IMR-90 (cell line): ENCODE measurements around the gene RELL1.

Experiments used
- BHLHE40 ChIP-seq: fragments of 150-350 bp; IDR thresholded peaks from 2 replicates; pipeline ENCODE4 v1.6.1; 2016; ENCODE audit warnings: mild to moderate bottlenecking, low read depth, low read length
- CEBPB ChIP-seq: IDR thresholded peaks from 2 replicates; pipeline ENCODE4 v1.6.1; 2012; ENCODE audit warnings: low read depth, low read length, improper control_type of control experiment
- CHD1 ChIP-seq: IDR thresholded peaks from 2 replicates; pipeline ENCODE4 v1.6.1; 2012; ENCODE audit warnings: low read depth, low read length, improper control_type of control experiment
- CTCF ChIP-seq: conservative IDR thresholded peaks from 2 replicates; pipeline ENCODE4 v1.5.1; 2012; ENCODE audit warnings: mild to moderate bottlenecking, low read depth, low read length, improper control_type of control experiment
- MAFK ChIP-seq: IDR thresholded peaks from 2 replicates; pipeline ENCODE4 v1.6.1; 2012; ENCODE audit warnings: low read depth, low read length, improper control_type of control experiment
- MAZ ChIP-seq: IDR thresholded peaks from 2 replicates; pipeline ENCODE4 v1.6.1; 2012; ENCODE audit warnings: low read depth, mild to moderate bottlenecking, low read length, improper control_type of control experiment, moderate library complexity, borderline replicate concordance
- MXI1 ChIP-seq: IDR thresholded peaks from 2 replicates; pipeline ENCODE4 v1.6.1; 2012; ENCODE audit warnings: low read depth, mild to moderate bottlenecking, low read length, moderate library complexity, borderline replicate concordance
- NFE2L2 ChIP-seq: fragments of 150-350 bp; IDR thresholded peaks from 2 replicates; pipeline ENCODE4 v1.6.1; 2016; ENCODE audit warnings: low read depth, mild to moderate bottlenecking, low read length
- POLR2A ChIP-seq: IDR thresholded peaks from 2 replicates; pipeline ENCODE4 v1.6.1; 2012; ENCODE audit warnings: mild to moderate bottlenecking, low read depth, low read length
- RAD21 ChIP-seq: IDR thresholded peaks from 2 replicates; pipeline ENCODE4 v1.6.1; 2012; ENCODE audit warnings: low read length, improper control_type of control experiment
- RCOR1 ChIP-seq: IDR thresholded peaks from 2 replicates; pipeline ENCODE4 v1.6.1; 2012; ENCODE audit warnings: mild to moderate bottlenecking, low read length, improper control_type of control experiment; ENCODE audit not compliant: insufficient replicate concordance
- RFX5 ChIP-seq: IDR thresholded peaks from 2 replicates; pipeline ENCODE4 v1.8.0; 2012; ENCODE audit warnings: low read depth, mild to moderate bottlenecking, low read length, moderate library complexity
- USF2 ChIP-seq: fragments of 150-350 bp; IDR thresholded peaks from 2 replicates; pipeline ENCODE4 v1.6.1; 2017; ENCODE audit warnings: mild to moderate bottlenecking, antibody characterized with exemption, low read length, low read depth

- TF ChIP-seq POLR2A, result no peak
- TF ChIP-seq MXI1, result no peak
- TF ChIP-seq BHLHE40, result no peak
- no peak for TF ChIP-seq CTCF
- TF ChIP-seq RAD21, result no peak
- TF ChIP-seq RFX5, result no peak
- TF ChIP-seq MAZ, result no peak
- no peak for TF ChIP-seq CHD1
- no peak for TF ChIP-seq USF2
- TF ChIP-seq NFE2L2, result no peak
- no peak for TF ChIP-seq RCOR1
- TF ChIP-seq CEBPB, result no peak
- TF ChIP-seq MAFK, result no peak
Measured at GRCh38 chr4:37706032-37706431, 19.9 kb upstream of the RELL1 start.
